ENCODE measurements around the gene PGR. TPM values are rescaled to one million over a fixed set of nuclear protein-coding genes. Genes with fewer than 3 reads are reported as not detected.

Gene PGR
- total RNA-seq, 1 donor, result 0.63 TPM

GRCh38 chr11:101133190-101133589, 3.6 kb upstream of the PGR start:
- no peak overlapping the region for H3K4me3 ChIP-seq (ENCODE audit: low read depth, low read length)
- TF ChIP-seq CTCF (IDR thresholded peaks at IDR 0.05; ENCODE audit: insufficient read depth, low read length), result no peak
- no peak for DNase-seq (ENCODE audit: low read depth)

GRCh38 chr11:101128571-101129202, 926 bp downstream of the PGR start:
- no peak overlapping the region for H3K4me3 ChIP-seq (ENCODE audit: low read depth, low read length)
- no peak for TF ChIP-seq CTCF (IDR thresholded peaks at IDR 0.05; ENCODE audit: insufficient read depth, low read length)
- no peak for DNase-seq (ENCODE audit: low read depth)

DNA sequence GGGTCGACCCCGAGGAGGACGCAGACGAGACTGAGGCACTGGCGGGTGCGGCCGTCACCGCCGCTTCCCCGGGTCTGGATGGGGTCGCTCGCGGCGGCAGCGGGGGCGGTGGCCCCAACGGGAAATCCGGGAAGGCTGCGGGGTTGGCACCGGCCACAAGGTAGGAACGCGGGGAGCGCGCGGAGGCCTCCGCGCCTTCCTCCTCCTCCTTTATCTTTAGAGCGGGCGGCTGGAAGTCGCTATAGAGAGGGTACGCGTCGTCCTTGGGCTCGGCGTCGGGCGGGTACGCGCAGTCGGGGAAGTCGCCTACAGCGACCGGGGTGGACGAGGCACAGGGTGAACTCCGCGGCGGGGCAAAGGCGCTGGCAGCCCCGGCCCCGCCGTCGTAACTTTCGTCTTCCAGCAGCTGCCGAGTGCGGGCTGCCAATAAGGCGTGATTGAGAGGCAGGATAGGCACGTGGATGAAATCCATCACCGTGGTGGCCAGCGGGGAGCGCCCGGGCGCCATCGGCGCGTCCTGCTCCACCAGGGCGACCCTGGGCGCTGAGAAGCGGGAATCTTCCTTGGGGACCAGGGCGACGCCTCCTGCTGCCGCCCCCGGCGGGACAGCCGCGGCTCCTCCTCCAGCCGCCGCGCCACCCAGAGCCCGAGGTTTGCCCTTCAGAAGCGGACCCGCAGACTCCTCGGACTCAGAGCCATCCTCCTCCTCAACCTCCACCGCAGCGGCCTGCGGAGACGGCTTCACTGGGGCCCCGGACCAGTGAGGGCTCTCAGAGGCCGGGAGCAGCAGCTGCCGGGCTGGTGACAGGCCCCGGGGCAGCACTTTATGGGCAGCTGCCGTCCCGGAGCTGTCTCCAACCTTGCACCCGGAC, 1.7 kb downstream of the PGR start:
- DNase-seq (ENCODE audit: low read depth), result no peak
- no peak for TF ChIP-seq CTCF (IDR thresholded peaks at IDR 0.05; ENCODE audit: insufficient read depth, low read length)
- peak overlapping the region; percentile 54 for H3K4me3 ChIP-seq (ENCODE audit: low read depth, low read length)

GRCh38 chr11:101127197-101127698, 2.4 kb downstream of the PGR start:
- TF ChIP-seq CTCF (IDR thresholded peaks at IDR 0.05; ENCODE audit: insufficient read depth, low read length), result no peak
- peak overlapping the region; percentile 54 for H3K4me3 ChIP-seq (ENCODE audit: low read depth, low read length)
- DNase-seq (ENCODE audit: low read depth), result no peak

GRCh38 chr11:101126551-101127196, 2.9 kb downstream of the PGR start:
- H3K4me3 ChIP-seq (ENCODE audit: low read depth, low read length), result peak overlapping the region; percentile 54
- DNase-seq (ENCODE audit: low read depth), result peak; percentile 4
- no peak for TF ChIP-seq CTCF (IDR thresholded peaks at IDR 0.05; ENCODE audit: insufficient read depth, low read length)

DNA sequence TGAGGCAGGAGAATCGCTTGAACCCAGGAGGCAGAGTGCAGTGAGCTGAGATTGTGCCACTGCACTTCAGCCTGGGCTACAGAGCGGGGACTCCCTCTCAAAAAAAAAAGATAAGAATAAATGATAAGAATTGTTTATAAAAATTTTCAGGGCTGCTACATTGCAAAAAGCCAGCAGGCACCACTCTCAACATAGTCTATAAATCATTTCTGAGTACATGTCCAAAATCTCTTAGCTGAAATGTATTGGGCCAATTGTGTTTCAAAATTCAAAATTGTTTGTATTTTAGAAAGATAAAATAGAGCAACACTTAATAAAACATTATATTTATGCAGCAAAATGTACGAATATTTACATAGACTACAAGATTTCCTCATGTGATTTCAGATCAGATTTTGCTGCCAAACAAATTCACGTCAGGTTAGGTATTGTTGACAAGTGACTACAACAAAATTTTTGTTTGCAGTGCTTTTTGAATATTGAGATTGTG, 13.9 kb downstream of the PGR start:
- DNase-seq (ENCODE audit: low read depth), result no peak
- no peak for TF ChIP-seq CTCF (IDR thresholded peaks at IDR 0.05; ENCODE audit: insufficient read depth, low read length)
- no peak overlapping the region for H3K4me3 ChIP-seq (ENCODE audit: low read depth, low read length)
